ENCODE measurements around the gene EHD1.

DNA sequence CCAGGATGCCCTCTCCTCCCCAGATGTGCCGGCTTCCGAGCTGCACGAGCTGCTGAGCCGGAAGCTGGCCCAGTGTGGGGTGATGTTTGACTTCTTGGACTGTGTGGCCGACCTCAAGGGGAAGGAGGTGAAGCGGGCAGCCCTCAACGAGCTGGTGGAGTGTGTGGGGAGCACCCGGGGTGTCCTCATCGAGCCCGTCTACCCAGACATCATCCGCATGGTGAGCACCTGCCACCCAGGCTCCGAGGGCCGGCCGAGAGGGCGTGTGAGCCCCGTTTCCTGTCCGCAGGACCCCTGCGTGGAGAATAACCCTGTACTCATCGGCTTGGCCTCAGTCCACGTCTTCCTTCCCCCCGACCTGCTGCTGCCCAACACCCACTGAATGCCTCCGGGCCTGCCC lies 48.3 kb upstream of the EHD1 start:
- TF ChIP-seq, protein P1, sequence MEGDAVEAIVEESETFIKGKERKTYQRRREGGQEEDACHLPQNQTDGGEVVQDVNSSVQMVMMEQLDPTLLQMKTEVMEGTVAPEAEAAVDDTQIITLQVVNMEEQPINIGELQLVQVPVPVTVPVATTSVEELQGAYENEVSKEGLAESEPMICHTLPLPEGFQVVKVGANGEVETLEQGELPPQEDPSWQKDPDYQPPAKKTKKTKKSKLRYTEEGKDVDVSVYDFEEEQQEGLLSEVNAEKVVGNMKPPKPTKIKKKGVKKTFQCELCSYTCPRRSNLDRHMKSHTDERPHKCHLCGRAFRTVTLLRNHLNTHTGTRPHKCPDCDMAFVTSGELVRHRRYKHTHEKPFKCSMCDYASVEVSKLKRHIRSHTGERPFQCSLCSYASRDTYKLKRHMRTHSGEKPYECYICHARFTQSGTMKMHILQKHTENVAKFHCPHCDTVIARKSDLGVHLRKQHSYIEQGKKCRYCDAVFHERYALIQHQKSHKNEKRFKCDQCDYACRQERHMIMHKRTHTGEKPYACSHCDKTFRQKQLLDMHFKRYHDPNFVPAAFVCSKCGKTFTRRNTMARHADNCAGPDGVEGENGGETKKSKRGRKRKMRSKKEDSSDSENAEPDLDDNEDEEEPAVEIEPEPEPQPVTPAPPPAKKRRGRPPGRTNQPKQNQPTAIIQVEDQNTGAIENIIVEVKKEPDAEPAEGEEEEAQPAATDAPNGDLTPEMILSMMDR (optimal IDR thresholded peaks at IDR 0.05 in 1 of 3, IDR thresholded peaks at IDR 0.05 in 1 of 3, conservative IDR thresholded peaks at IDR 0.05 in 1 of 3; ENCODE audit: extremely low read depth in 1 of 3, insufficient read depth in 2 of 3, low read length in 3 of 3), result no peak
- TF ChIP-seq EZH2 (IDR thresholded peaks at IDR 0.05; ENCODE audit: low read length), result no peak
